ENCODE data around the gene HAO1.
"Not testable (repeated sequence)": the region's sequence is repeated elsewhere in the genome, so short reads cannot be mapped to it uniquely, and the experiment has no call there.

Gene HAO1

DNA sequence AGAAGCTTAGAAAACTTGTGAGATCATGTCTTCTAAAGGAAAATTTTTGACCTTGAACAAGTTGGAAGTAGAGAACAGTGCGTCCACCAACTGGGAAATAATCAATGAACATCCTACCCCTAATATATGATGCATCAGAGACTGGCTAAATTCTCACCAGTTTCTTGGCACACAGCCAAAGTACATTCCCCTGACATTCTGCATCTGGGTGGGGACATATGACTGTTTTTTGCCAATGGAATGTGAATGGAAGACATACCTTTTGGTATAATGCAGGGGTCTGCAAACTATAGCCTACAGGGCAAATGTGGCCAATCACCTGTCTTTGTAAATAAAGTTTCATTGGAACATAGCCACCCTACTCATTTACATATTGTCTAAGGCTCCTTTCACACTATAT, 84.7 kb downstream of the HAO1 start:
- no peak for DNase-seq (ENCODE audit: low read depth in 3 of 3)

DNA sequence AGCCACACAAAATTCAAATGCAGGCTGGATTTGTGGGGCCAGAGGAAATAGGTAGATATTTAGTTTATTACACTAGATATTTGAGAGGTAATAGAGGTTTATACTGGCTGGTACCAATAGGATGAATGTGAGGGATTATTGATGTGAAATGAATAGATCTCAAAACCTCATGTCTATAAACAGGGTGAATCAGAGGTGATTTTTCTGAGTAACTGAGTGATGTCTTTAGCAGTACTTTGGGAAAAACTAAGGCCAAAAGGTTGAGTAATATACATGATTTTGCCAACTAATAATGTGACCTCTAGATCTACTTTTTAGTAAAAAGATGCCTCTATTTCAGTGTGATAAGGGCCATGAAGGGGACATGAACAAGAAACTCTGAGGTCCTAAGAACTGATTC, 86.8 kb downstream of the HAO1 start:
- no peak for DNase-seq (ENCODE audit: low read depth in 3 of 3)

DNA sequence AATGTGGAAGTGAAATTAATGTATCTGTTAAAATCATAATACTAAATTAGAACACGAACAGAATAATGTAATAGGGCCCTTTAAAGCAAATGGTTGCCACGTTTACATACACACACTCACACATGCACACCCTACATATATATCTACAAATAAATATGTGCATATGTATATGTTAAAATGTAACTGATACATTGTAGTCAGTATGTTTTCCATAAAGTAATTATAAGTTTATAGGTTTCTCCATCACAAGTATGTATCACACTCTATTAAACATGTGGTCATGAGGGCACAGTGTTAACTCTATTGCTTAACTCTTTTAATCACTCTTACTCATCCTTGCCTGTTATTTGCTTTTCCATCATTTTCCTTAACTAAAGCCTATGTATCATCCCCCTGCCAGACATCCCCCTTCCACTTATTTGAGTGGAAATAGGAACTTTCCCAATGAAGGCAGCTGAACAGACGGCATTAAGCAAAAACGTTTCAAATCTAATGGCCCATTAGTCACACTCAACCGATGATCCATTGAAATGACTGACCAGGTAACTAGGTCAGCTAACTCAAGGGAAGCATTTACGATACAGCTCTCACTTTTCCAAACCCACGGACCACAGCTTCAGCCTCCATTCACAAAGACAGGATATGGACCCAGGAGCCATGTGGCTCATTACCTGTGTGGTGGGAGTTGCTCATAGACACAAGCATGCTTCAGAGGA, 89.3 kb downstream of the HAO1 start:
- no peak for DNase-seq (ENCODE audit: low read depth in 3 of 3)

DNA sequence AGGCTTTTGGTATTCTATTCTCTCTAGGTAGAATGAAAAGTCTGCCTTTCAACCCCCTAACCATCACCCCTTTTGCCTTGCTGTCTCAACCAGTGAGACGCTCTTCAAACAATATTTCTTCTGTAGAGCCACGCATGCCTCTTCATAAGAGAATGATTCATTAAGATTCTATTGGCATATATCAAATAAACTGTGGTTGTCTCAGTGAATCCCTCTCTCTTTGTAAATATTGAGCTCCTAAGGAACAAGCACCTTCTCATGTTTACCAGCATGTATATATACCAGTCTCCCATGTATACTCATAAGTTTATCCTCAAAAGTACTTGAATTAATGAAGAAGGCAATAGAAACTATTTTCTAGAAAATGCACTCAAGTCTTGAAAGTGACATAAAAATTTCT, 90.6 kb downstream of the HAO1 start:
- DNase-seq (ENCODE audit: low read depth in 3 of 3): no peak

DNA sequence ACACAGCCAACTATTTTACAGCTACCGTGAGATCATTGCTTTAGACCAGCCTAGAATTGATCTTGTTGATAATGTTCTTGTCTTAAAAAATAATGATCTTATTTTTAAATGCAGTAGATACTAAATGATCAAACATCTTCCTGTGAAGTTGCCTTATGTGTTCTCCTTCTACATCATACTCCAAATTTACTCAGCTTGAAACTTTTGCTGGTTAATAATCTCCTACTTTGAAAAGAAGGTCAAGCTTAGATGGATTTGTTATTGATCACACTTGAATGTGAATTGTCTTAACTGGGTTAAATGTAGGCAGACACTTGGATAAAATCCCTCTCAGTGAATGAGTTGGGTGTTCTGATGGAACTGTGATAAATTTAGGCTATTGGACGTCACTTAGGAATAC, 91.9 kb downstream of the HAO1 start:
- no peak for DNase-seq (ENCODE audit: low read depth in 3 of 3)

DNA sequence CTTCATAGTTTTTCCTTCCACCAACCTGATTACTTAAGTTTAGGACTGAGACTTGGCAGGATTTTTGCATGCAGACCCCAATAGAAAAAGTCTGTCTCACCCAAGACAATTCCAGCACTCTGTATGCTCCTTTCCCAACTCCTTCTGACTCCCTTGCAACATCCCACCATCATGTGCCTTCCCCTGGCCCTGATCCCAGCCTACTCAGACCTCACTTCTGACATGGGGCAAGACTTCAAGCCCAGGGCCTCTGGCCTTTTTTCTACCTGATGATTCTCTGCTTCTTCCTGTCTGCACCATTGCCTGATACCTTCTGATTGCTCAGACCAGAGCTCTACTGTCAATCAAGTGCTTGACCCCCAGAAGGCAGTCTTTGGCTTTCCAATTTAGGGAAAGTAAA, 96.6 kb downstream of the HAO1 start:
- DNase-seq (ENCODE audit: low read depth in 3 of 3): no peak

DNA sequence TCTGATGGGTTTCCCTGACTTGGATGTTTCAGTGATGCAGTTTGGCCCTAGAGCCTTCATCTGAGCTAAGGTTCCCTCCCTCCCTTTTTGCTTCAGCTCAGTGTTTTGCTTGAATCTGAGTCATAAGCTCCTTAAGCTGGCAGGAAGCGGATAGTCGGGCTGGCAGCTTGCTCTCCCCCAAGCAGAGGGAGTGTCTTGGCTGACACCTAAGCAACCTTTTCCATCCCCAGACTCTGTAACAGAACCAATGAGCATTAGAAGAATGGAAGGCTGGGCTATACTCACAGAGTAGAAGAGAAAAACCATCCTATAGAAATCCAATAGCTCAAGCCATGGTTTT, 98.3 kb downstream of the HAO1 start:
- DNase-seq (ENCODE audit: low read depth in 3 of 3): no peak

DNA sequence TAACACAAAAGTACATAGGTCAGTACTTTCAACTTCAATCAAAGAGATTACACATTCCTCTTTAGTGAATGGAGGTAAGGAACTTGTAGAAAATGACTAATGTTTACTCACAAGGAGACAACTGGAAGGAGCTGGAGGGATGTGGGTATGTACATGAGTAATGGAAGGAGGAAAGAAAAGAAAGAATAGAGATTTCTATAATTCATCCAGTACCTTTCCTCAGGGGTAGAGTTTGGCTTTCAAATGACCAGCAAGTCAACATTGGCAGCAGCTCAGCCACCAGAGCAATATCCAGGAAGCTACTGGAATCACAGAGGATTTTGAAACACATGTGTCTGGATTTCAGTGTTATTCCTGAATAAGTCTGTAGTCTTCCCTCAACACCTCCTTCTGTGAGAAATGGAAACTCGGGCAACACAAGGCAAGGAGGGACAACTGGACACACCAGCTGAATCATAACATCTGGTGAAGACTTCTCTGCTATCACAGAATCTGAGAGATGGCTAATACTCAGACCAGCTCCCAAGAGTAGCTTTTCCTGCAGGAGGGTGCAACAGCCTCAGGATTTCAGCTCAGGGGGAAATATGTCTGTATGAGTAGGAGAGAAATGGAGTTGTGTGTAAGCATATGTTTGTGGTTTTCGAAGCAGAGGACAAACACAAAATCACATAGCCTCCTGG, 98.8 kb downstream of the HAO1 start:
- no peak for DNase-seq (ENCODE audit: low read depth in 3 of 3)

DNA sequence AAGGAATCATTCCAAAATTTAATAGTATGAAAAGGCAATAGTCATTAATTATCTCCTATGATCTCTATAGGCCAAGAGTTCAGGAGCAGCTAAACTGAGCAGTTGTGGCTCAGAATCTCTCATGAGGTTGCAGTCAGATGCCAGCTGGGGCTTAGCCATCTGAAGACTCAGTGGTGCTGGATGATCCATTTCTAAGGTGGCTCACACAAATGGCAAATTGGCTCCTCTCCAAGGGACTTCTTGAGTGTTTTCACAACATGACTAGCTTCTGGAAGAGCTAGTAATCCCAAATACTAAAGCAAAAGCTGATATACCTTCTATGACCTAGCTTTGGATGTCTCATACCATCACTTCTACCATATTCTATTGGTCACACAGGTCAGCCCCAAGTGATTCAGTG, 104.2 kb downstream of the HAO1 start:
- no peak for DNase-seq (ENCODE audit: low read depth in 3 of 3)

DNA sequence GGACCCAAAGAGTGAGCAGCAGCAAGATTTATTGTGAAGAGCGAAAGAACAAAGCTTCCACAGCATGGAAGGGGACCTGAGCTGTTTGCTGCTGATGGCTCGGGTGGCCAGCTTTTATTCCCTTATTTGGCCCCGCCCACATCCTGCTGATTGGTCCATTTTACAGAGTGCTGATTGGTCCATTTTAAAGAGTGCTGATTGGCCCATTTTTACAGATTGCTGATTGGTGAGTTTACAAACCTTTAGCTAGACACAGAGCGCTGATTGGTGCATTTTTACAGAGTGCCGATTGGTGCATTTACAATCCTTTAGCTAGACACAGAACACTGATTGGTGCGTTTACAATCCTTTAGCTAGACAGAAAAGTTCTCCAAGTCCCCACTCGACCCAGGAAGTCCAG, 105.8 kb downstream of the HAO1 start:
- DNase-seq (ENCODE audit: low read depth in 3 of 3): not testable (repeated sequence)
